Tongue (tissue), 2 donors: Measurements from ENCODE around the gene KISS1R. TPM values are rescaled to one million over a fixed set of nuclear protein-coding genes. Genes with fewer than 3 reads are reported as not detected.

Experiments used
- small RNA-seq: library from RNA; depleted of rRNA; stranded (forward); fragments of <200 nt; gene quantifications from one replicate; pipeline ENCODE3, GENCODE V24; 2014; ENCODE audit warnings: low replicate concordance
- total RNA-seq: library from RNA; depleted of rRNA; stranded (reverse); fragments of >200 nt; gene quantifications from one replicate; pipeline ENCODE4 v1.2.3, GENCODE V29; 2014

Gene KISS1R
- total RNA-seq, 1 donor from 2014 or later: not detected

Small RNAs within 50 kb of the gene (small RNA-seq; reads per million reads assigned to genes)
- 0.13 reads per million for gene RNU6-9

Other genes with a start within 250 kb of the KISS1R start
- gene FSTL3, start 240.9 kb upstream of the KISS1R start, total RNA-seq: 47.8 TPM
- gene PRSS57, start 221.9 kb upstream of the KISS1R start, total RNA-seq: 0.82 TPM
- gene PALM, start 208.4 kb upstream of the KISS1R start, total RNA-seq: 52.9 TPM
- gene MISP, start 166.2 kb upstream of the KISS1R start, total RNA-seq: 2.9 TPM
- 90.6 TPM for gene PTBP1, start 119.9 kb upstream of the KISS1R start, total RNA-seq
- 0.31 TPM for gene PLPPR3, start 95.4 kb upstream of the KISS1R start, total RNA-seq
- gene AZU1, start 89.5 kb upstream of the KISS1R start, total RNA-seq: 2.5 TPM
- 3.3 TPM for gene PRTN3, start 76.3 kb upstream of the KISS1R start, total RNA-seq
- gene ELANE, start 65.0 kb upstream of the KISS1R start, total RNA-seq: 3.5 TPM
- 5.8 TPM for gene CFD, start 57.7 kb upstream of the KISS1R start, total RNA-seq
- 34.4 TPM for gene MED16, start 24.1 kb upstream of the KISS1R start, total RNA-seq
- not detected for gene RNU6-9, start 23.8 kb upstream of the KISS1R start, total RNA-seq
- gene R3HDM4, start 4.1 kb upstream of the KISS1R start, total RNA-seq: 23.2 TPM
- 5.2 TPM for gene ARID3A, start 8.7 kb downstream of the KISS1R start, total RNA-seq
- gene WDR18, start 67.0 kb downstream of the KISS1R start, total RNA-seq: 44.0 TPM
- gene GRIN3B, start 83.1 kb downstream of the KISS1R start, total RNA-seq: not detected
- gene TMEM259, start 103.8 kb downstream of the KISS1R start, total RNA-seq: 72.1 TPM
- not detected for gene RNU6-2, start 104.2 kb downstream of the KISS1R start, total RNA-seq
- gene CNN2, start 109.3 kb downstream of the KISS1R start, total RNA-seq: 42.3 TPM
- gene ABCA7, start 122.8 kb downstream of the KISS1R start, total RNA-seq: 22.1 TPM
- 16.8 TPM for gene ARHGAP45, start 149.8 kb downstream of the KISS1R start, total RNA-seq
- gene POLR2E, start 178.0 kb downstream of the KISS1R start, total RNA-seq: 73.4 TPM
- gene GPX4, start 186.7 kb downstream of the KISS1R start, total RNA-seq: 115 TPM